Measurements from ENCODE around the gene TRIM63. TPM values are rescaled to one million over a fixed set of nuclear protein-coding genes. Genes with fewer than 3 reads are reported as not detected.

TRIM63 gene
- total RNA-seq, 1 experiment from 2014 or later, result not detected

- intact Hi-C loops (cut with micrococcal nuclease; ENCODE audit: unreplicated experiment), result no loop called here
- no TSS peak for BruUV-seq (replicated peaks)
- H3K4me3 ChIP-seq (ENCODE audit: low read depth in 2 of 2, low read length in 2 of 2), result no peak overlapping the region
- H3K36me3 ChIP-seq (ENCODE audit: control insufficient read depth, insufficient read depth, low read length), result no peaks in the 10 kb centered on the region
- no peak for TF ChIP-seq SIN3A (IDR thresholded peaks at IDR 0.05; ENCODE audit: borderline replicate concordance, insufficient read depth, low read depth, low read length)
- no peak for TF ChIP-seq CTCF (IDR thresholded peaks at IDR 0.05)
- no peaks in the 10 kb centered on the region for H3K9me3 ChIP-seq (ENCODE audit: control insufficient read depth, insufficient read depth, low read depth, low read length)
- CTCF ChIA-PET, result no interaction called here
- no peaks in the 10 kb centered on the region for H3K4me1 ChIP-seq (ENCODE audit: control insufficient read depth, insufficient read depth, low read length)
- no peak overlapping the region for H3K27ac ChIP-seq (ENCODE audit: low read length)
- POLR2A ChIA-PET, result no interaction called here
- no peaks in the 10 kb centered on the region for H3K27me3 ChIP-seq (ENCODE audit: control insufficient read depth, insufficient read depth, low read length)
- no peak for DNase-seq (ENCODE audit: low read depth, low spot score)
- in situ Hi-C loops (cut with HindIII; ENCODE audit: low pct_unique_long_range_greater_than_20kb, low sequenced_read_pairs), result no loop called here
- no peak for ATAC-seq
Observed at GRCh38 chr1:26057189-26057588, 10.2 kb downstream of the TRIM63 start.

GRCh38 chr1:26055041-26055440 lies 12.4 kb downstream of the TRIM63 start:
- in situ Hi-C loops (cut with HindIII; ENCODE audit: low pct_unique_long_range_greater_than_20kb, low sequenced_read_pairs), result no loop called here
- CTCF ChIA-PET, result no interaction called here
- no peaks in the 10 kb centered on the region for H3K9me3 ChIP-seq (ENCODE audit: control insufficient read depth, insufficient read depth, low read depth, low read length)
- H3K27ac ChIP-seq (ENCODE audit: low read length), result no peak overlapping the region
- TF ChIP-seq CTCF (IDR thresholded peaks at IDR 0.05), result no peak
- no peak for TF ChIP-seq SIN3A (IDR thresholded peaks at IDR 0.05; ENCODE audit: borderline replicate concordance, insufficient read depth, low read depth, low read length)
- TF ChIP-seq TCF7L2 (IDR thresholded peaks at IDR 0.05; ENCODE audit: low read depth, low read length), result no peak
- TF ChIP-seq POLR2AphosphoS5 (IDR thresholded peaks at IDR 0.05; ENCODE audit: low read depth, low read length), result no peak
- no peak for TF ChIP-seq REST (IDR thresholded peaks at IDR 0.05; ENCODE audit: insufficient read depth in 1 of 2, low read depth in 2 of 2, low read length in 1 of 2)
- intact Hi-C loops (cut with micrococcal nuclease; ENCODE audit: unreplicated experiment), result no loop called here
- ATAC-seq (no peak), DNase-seq (ENCODE audit: low read depth, low spot score) (no peak)
- no peaks in the 10 kb centered on the region; the same call in 1 of the 2 replicates for H3K27me3 ChIP-seq (ENCODE audit: control insufficient read depth, insufficient read depth, low read length)
- no TSS peak for BruUV-seq (replicated peaks)
- H3K4me3 ChIP-seq (ENCODE audit: low read depth in 2 of 2, low read length in 2 of 2), result no peak overlapping the region
- no peaks in the 10 kb centered on the region for H3K36me3 ChIP-seq (ENCODE audit: control insufficient read depth, insufficient read depth, low read length)
- POLR2A ChIA-PET, result no interaction called here
- H3K4me1 ChIP-seq (ENCODE audit: control insufficient read depth, insufficient read depth, low read length), result no peaks in the 10 kb centered on the region

Measured in Panc1 (cell line).